Measurements from ENCODE around the gene EFCAB7. TPM values are rescaled to one million over a fixed set of nuclear protein-coding genes. Genes with fewer than 3 reads are reported as not detected.

Gene EFCAB7
- total and polyA plus RNA-seq, 2 of the 13 experiments (the other 11 are each of a cell fraction or from before 2014, with no cell fraction given), result 1.7 to 5.4 TPM

DNA sequence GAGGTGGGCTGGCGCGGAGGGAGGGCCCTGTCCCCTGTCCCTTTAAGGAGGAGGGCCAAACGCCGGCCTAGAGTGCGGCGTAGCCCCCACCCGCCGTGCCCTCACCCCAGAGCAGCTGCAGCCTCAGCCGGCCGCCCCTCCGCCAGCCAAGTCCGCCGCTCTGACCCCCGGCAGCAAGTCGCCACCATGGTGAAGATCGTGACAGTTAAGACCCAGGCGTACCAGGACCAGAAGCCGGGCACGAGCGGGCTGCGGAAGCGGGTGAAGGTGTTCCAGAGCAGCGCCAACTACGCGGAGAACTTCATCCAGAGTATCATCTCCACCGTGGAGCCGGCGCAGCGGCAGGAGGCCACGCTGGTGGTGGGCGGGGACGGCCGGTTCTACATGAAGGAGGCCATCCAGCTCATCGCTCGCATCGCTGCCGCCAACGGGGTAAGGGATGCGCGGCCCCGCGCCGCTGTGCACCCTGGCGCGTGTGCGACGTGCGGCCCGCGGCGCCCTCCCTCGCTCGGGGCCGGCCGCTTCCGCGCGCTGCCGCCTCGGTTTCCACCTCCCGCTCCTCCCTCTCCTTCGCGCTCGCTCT, 70.1 kb downstream of the EFCAB7 start, which contains the start of gene PGM1 (continued):
- TF ChIP-seq, protein P1, sequence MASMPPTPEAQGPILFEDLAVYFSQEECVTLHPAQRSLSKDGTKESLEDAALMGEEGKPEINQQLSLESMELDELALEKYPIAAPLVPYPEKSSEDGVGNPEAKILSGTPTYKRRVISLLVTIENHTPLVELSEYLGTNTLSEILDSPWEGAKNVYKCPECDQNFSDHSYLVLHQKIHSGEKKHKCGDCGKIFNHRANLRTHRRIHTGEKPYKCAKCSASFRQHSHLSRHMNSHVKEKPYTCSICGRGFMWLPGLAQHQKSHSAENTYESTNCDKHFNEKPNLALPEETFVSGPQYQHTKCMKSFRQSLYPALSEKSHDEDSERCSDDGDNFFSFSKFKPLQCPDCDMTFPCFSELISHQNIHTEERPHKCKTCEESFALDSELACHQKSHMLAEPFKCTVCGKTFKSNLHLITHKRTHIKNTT (CRISPR knock-in tag; IDR thresholded peaks at IDR 0.05), result no peak
- TF ChIP-seq ZNF160 (CRISPR knock-in tag; IDR thresholded peaks at IDR 0.05), result peak; percentile 12; the same call in 1 of the 2 replicates
- TF ChIP-seq SRSF4 (IDR thresholded peaks at IDR 0.05; ENCODE audit: low read depth, low read length, poor library complexity, severe bottlenecking), result no peak
- TF ChIP-seq PHF5A (CRISPR knock-in tag; IDR thresholded peaks at IDR 0.05; ENCODE audit: low read depth, unreplicated experiment), result peak; percentile 3
- TF ChIP-seq ZNF329 (CRISPR knock-in tag; IDR thresholded peaks at IDR 0.05; ENCODE audit: low read depth), result peak; percentile 88; the same call in 1 of the 2 replicates
- TF ChIP-seq SMYD3 (CRISPR knock-in tag; IDR thresholded peaks at IDR 0.05), result no peak
- peak; percentile 74; the same call in 1 of the 2 replicates for TF ChIP-seq CBFB (CRISPR knock-in tag; IDR thresholded peaks at IDR 0.05)
- TF ChIP-seq U2AF1 (optimal IDR thresholded peaks at IDR 0.05; ENCODE audit: low read depth, low read length), result no peak
- TF ChIP-seq, protein P2, sequence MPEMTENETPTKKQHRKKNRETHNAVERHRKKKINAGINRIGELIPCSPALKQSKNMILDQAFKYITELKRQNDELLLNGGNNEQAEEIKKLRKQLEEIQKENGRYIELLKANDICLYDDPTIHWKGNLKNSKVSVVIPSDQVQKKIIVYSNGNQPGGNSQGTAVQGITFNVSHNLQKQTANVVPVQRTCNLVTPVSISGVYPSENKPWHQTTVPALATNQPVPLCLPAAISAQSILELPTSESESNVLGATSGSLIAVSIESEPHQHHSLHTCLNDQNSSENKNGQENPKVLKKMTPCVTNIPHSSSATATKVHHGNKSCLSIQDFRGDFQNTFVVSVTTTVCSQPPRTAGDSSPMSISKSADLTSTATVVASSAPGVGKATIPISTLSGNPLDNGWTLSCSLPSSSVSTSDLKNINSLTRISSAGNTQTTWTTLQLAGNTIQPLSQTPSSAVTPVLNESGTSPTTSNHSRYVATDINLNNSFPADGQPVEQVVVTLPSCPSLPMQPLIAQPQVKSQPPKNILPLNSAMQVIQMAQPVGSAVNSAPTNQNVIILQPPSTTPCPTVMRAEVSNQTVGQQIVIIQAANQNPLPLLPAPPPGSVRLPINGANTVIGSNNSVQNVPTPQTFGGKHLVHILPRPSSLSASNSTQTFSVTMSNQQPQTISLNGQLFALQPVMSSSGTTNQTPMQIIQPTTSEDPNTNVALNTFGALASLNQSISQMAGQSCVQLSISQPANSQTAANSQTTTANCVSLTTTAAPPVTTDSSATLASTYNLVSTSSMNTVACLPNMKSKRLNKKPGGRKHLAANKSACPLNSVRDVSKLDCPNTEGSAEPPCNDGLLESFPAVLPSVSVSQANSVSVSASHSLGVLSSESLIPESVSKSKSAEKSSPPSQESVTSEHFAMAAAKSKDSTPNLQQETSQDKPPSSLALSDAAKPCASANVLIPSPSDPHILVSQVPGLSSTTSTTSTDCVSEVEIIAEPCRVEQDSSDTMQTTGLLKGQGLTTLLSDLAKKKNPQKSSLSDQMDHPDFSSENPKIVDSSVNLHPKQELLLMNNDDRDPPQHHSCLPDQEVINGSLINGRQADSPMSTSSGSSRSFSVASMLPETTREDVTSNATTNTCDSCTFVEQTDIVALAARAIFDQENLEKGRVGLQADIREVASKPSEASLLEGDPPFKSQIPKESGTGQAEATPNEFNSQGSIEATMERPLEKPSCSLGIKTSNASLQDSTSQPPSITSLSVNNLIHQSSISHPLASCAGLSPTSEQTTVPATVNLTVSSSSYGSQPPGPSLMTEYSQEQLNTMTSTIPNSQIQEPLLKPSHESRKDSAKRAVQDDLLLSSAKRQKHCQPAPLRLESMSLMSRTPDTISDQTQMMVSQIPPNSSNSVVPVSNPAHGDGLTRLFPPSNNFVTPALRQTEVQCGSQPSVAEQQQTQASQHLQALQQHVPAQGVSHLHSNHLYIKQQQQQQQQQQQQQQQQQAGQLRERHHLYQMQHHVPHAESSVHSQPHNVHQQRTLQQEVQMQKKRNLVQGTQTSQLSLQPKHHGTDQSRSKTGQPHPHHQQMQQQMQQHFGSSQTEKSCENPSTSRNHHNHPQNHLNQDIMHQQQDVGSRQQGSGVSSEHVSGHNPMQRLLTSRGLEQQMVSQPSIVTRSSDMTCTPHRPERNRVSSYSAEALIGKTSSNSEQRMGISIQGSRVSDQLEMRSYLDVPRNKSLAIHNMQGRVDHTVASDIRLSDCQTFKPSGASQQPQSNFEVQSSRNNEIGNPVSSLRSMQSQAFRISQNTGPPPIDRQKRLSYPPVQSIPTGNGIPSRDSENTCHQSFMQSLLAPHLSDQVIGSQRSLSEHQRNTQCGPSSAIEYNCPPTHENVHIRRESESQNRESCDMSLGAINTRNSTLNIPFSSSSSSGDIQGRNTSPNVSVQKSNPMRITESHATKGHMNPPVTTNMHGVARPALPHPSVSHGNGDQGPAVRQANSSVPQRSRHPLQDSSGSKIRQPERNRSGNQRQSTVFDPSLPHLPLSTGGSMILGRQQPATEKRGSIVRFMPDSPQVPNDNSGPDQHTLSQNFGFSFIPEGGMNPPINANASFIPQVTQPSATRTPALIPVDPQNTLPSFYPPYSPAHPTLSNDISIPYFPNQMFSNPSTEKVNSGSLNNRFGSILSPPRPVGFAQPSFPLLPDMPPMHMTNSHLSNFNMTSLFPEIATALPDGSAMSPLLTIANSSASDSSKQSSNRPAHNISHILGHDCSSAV (CRISPR knock-in tag; IDR thresholded peaks at IDR 0.05; ENCODE audit: borderline replicate concordance), result no peak
- TF ChIP-seq XRCC5 (optimal IDR thresholded peaks at IDR 0.05; ENCODE audit: low read length), result peak; percentile 14
- TF ChIP-seq ZNF335 (CRISPR knock-in tag; IDR thresholded peaks at IDR 0.05), result peak; percentile 14; the same call in 1 of the 2 replicates
- TF ChIP-seq ERF (CRISPR knock-in tag; IDR thresholded peaks at IDR 0.05), result peak; percentile 48; the same call in 1 of the 2 replicates
- 0 out of 2 replicates have a peak, but pooled peaks have one; percentile 77 for TF ChIP-seq ZSCAN30 (CRISPR knock-in tag; IDR thresholded peaks at IDR 0.05)
- 0 out of 2 replicates have a peak, but pooled peaks have one; percentile 22 for TF ChIP-seq ZNF878 (CRISPR knock-in tag; IDR thresholded peaks at IDR 0.05)
- 0 out of 2 replicates have a peak, but pooled peaks have one; percentile 31 for TF ChIP-seq EED (CRISPR knock-in tag; IDR thresholded peaks at IDR 0.05)
- peak; percentile 32; the same call in 1 of the 2 replicates for TF ChIP-seq NCOA2 (CRISPR knock-in tag; IDR thresholded peaks at IDR 0.05)
- TF ChIP-seq, protein P3, sequence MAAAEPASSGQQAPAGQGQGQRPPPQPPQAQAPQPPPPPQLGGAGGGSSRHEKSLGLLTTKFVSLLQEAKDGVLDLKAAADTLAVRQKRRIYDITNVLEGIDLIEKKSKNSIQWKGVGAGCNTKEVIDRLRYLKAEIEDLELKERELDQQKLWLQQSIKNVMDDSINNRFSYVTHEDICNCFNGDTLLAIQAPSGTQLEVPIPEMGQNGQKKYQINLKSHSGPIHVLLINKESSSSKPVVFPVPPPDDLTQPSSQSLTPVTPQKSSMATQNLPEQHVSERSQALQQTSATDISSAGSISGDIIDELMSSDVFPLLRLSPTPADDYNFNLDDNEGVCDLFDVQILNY (CRISPR knock-in tag; conservative IDR thresholded peaks at IDR 0.05), result 0 out of 2 replicates have a peak, but pooled peaks have one; percentile 29
- TF ChIP-seq KAT8 (CRISPR knock-in tag; IDR thresholded peaks at IDR 0.05), result peak; percentile 49
- no peak for TF ChIP-seq ARNT2 (CRISPR knock-in tag; IDR thresholded peaks at IDR 0.05; ENCODE audit: low read depth)
- TF ChIP-seq MATR3 (CRISPR knock-in tag; IDR thresholded peaks at IDR 0.05), result no peak
